Stimulated activated CD4-positive, alpha-beta T cell treated with anti-CD3 and anti-CD28 coated beads, TNF-alpha, amount 100 ng/mL, for 24 hours (primary cell): ENCODE measurements around the gene EMP1.

Source experiments
- DNase-seq, 3 experiments: peaks; one replicate each; pipeline ENCODE4 v3.0.0-alpha.2; 2020; ENCODE audit warnings: low read depth in 3 of 3

Gene EMP1

DNA sequence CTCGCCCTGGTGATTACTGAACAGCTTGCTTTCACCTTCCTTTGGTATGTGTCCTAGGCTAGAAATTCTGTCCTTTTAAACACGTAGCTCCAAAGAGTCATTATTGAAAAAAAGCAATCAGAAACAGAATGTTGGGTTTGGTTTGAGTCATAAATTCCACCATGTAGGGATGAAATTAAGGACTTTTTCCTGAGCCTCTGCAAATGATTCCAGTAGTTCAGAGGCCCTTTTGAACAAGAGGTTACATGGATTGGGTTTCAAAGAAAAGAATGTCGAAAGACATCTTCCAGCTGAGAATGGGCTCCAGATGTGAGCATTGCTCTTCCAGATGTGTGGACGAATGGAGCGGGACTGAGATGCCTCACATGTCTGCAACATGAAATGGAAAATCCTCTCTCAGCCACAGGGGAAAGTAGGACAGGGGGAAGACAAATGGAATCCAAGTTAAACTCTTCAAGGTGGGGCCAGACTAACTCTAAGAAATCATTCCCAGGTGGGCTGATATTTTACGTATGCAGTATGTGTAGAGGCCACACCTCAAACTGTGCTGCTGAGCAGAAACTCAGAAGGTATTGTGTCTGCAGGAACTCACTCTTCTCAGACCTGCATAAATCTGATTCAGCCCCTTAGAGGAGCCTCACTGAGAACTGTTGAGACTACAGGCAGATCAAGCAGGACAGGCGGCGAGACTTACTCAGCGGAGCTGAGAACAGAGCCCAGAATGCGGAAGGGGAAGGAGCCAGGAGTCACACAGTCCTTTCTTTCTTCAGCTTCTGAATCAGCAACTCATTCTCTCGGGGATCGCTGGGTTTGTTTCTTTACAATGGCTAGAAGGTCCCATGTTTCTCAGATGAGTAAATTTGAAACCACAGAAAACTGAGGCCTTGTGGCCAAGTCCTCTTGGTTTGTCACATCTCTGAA lies 23.3 kb upstream of the EMP1 start:
- DNase-seq, result no peak

DNA sequence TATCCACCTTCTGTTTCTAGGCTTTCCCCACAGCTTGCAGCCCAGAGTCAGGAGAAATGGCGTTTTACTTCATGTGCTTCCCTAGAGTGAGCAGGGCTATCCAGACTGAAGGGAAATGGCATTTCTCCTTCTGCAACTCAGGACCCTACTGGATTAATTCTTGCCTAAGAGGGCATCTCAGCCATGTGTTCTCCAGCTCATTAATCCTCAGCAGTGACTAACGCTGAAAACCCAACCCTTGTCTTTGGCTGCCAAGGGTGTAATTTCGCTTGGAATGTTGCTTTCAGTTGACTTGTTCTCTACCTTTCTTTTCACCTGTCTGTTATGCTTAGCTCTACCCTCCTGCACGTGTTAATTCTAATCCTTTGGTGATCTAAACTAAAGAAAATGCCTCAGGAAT lies 21.0 kb upstream of the EMP1 start:
- no peak for DNase-seq

DNA sequence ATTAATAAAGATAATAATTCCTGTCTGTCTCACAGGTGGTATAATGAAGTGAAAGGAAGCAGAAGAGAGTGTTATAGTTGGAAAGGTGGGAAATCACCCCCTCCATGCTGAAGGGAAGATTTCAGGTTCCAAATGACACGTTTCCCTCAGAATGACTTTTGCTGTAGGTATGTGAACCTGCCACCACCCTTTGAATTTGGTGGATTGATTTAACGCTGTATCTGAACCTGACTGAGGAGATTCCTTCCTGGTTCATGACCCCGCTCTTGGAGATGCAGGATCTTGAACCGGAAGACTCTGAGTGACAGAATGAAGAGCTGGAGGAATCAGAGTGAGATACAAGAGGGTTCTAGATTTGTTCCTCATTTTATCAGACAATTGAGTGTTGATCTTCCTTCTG lies 20.3 kb upstream of the EMP1 start:
- DNase-seq, result no peak

DNA sequence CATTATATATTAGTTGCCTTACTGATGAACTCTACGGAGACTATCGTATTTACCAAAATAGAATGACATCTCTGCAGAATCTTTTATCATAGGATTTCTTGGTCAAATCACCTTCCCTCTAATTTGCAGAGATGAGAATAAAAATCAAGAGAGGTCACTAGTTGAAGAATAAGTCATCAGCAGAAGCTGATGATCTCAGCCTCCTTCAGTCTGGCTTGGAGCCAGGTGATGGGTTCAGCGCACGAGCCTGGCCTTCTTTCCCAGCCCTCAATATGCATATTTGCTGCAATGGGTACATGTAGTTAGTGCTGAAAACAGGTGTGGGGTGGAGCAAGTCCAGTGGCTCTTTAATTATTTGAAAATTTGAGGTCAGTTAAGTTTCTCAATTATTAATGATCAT lies 19.2 kb upstream of the EMP1 start:
- no peak for DNase-seq

DNA sequence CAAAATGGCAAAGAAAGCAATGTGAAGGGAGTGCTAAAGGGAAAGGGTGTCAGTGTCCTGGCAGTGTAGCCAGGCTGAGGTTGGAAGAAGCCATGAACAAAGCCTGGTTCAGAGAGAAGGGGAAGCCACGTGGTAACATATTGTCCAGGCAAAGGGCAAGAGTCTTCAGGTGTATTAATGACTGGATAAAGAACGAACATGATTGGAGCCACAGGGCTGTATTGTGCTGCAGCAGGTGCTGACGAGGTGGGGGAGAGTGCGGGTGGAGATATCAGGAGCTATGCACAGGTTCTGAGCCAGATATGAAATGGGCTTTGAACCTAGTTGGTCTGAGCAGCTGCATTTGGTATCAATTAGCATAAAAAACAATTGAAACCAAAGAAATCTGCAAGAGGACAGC lies 18.6 kb upstream of the EMP1 start:
- DNase-seq, result no peak

DNA sequence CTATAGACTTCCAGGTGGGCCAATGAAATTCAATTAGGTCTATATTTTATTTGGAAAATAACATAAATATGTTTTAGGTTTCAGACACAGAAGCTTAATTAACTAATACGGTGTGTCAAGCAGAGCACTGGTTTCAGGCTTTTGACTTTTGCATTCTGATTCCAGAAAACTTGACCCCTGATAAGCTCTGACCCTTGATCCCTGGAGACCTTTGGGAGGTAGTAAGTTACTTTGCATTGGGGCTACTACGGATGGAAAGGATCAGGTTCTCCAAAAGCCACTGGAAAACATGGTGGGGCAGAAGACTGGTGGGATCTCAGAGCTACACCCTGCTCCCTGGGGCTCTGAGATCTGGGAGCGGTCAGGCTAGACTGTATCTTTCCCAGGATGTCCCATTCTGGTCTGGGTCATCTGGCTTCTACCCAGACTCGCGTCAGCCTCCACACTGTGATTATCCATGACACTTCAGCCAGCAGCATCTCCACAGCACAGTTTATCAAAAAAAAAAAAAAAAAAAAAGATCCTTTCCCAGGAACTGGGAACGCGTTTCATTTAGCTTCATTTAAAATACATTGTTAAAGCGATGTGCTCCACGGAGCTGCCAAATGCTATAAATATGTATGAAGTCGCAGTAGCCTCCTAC lies 17.8 kb upstream of the EMP1 start:
- DNase-seq, result no peak

DNA sequence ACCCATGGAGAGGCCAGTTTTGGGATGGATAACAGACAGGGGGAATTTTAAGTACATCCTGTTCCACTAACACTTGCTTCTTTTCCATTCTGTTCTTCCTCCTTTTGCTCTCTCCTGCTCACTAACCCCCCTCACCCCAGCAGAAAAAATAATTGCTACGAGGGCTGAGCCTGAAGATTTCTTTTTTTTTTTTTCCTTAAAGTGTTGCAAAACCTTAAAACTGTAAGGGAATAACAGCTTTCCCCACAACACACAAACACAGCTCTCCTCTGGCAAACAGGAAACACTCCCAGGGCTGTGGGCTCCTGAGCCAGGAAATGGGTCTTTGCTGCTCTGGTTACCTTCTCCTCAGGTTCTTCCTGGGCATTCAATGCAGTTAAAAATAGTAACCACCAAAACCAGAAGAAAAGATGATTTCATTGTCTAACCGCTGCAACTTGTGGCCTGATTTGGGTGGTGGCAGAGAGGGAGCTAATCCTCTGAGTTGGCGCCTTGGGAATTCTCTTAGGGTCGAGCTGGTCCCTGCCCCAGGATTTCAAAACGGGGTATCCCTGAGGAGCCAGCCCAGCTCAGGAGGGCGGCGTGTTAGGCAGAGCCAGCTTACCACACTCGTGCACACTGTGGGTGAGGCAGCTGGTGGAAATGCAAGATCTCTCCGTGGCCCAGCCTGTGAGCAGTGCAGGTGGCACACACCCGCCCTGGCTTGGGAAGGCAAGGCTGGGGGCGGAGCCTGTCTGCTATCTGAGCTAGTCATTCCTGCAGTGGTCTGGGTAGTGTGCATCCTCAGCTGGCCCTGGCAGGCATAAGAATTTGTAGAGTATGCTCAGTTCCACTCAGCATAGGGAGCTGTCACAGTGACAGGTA lies 17.1 kb upstream of the EMP1 start:
- peak; percentile 23 to 68 (median 30) for DNase-seq

DNA sequence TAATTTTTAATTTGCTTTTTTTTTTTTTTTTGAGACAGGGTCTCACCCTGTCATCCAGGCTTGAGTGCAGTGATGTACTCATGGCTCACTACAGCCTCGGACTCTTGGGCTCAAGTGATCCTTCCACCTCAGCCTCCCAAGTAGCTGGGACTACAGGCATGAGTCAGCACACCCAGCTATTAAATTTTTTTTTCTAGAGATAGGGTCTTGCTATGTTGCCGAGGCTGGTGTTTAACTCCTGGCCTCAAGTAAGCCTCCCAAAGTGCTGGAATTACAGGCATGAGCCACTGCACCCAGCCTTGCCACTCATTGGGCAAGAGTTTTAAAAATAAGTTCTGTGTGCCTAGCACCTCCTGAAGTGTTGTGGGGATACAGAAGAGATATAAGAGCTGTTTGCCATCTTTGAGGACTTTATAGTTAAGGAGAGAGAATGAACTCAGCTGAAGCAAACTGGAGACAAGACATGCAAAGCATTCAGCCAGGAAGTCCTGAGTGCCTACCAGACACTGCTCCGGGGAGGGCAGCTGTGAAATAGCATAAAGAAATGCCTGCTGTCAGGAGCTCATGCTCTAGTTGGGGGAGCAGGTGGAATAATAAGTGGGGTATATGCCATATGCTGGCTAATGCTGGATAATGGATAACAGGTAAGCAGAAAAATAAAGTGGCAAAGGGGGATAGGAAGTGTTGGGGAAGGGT lies 15.0 kb upstream of the EMP1 start:
- DNase-seq, result no peak

DNA sequence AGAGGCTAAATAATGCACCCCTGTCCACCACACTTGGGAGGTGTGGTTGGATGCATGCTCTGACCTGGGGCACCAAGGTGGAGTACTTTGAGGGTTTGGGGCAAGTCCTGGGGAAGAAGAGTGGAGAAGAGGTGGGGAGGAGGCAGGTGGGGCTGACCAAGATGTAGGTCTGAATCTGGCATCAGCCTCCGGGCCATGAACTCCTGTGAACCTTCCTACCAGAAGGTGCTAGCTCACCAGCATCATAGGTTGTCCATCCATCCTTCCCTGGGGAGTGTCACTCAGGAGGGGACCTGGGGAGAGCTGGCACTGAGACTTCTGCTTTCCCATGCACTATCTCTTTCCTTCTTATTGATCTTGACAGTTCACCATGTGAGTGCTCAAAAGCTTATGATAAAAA lies 13.6 kb upstream of the EMP1 start:
- DNase-seq, result no peak

DNA sequence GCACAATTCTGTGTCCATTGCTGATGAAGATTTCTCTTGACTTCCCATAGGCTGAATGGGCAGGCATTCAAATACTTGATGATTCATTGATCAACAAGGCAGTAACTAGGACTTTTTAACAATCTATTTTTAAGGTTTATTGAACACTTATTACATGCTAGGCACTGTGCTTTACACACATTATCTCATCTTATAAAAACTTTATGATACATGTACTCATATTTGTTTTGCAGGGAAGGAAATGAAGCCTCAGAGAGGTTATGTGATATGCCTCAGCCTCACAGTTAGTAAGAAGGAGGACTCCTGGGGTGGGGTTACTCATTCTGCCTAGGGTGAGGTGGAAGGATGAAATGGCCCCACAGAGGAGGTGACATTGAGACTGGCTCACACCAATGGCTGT lies 12.9 kb upstream of the EMP1 start:
- DNase-seq, result no peak

DNA sequence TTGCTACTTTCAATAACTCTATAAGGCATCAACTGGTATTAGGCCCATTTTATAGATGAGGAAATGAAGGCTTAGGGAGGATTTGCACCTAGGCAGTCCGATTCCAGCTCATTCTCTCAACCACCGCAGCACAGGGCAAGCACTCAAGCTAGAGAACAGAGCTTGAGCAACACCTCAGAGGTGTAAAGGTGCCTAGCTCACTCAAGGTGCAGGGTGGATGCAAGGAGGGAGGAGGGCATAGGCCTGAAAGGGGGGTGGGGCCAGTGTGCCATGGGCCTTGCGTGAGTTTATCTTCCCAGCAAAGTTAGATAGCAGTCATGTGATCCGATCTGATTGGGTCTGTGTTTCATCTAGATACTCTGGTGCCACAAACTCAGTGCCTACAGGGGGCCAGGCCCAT lies 10.2 kb upstream of the EMP1 start:
- no peak for DNase-seq

DNA sequence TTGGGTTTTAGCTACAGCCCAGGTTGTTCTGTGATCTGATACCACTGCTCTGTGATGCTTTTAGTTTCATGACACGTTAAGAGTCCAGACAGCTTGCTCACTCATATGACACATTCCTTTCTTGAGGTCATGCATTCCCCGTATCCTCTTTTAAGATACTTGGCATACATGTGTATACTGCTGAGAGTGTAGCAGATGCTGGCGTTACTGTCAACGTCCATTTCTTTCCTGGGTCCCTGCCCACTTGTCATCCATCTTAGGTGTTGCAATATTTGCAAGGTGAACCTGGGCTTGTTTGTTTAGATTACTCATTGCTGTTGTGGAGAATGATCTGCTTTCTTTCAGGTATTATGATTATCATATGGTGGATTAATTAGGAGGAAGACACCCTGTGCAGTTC lies 9.1 kb upstream of the EMP1 start:
- DNase-seq, result no peak

DNA sequence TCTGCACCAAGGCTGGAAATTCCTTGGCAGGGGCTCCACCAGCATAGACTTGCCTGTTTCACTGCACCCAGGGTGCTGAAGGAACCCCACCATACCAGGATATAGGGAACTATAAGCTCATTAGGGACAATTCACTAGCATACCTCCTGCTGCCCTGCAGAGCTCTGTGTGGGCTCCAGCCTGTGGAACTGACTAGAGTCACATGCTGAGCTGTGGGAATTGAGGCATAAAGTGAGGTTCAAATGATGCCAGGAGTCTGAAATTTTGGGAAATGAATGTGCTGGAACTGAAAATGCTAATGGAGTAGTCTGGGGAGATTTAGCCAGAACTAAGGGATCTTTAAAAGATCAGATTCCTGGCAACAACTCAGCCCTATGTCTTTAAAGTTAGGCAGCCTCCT lies 7.3 kb upstream of the EMP1 start:
- DNase-seq, result no peak

DNA sequence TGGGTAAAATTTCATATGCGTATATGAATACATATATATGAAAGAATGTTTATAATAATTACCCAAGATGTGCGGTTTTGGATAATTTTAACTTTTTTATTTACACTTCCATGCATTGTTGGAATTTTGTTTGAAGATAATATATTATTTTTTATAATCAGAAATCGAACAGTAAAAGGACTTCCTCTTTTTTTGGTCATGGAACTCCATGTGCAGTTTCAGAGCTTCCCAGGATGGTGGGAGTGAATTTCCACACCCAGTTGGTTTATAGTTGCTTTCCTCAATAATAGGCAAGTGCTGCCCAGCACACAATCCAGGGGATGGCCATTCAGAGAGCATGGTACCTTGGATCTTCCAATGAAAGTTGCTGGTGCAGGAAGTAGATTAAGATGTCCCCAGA lies 6.3 kb upstream of the EMP1 start:
- no peak for DNase-seq

DNA sequence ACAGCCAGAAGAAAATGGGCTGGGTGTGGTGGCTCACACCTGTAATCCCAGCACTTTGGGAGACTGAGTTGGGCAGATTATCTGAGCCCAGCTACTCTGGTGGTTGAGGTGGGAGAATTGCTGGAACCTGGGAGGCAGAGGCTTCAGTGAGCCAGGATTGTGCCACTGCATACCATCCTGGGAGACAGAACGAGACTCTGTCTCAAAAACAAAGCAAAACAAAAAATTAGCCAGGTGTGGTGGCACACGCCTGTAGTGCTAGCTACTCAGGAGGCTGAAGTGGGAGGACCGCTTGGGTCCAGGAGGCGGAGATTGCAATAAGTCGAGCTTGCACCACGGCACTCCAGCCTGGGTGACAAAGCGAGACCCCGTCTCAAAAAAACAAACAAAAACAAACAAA lies 3.8 kb upstream of the EMP1 start:
- DNase-seq, result no peak

DNA sequence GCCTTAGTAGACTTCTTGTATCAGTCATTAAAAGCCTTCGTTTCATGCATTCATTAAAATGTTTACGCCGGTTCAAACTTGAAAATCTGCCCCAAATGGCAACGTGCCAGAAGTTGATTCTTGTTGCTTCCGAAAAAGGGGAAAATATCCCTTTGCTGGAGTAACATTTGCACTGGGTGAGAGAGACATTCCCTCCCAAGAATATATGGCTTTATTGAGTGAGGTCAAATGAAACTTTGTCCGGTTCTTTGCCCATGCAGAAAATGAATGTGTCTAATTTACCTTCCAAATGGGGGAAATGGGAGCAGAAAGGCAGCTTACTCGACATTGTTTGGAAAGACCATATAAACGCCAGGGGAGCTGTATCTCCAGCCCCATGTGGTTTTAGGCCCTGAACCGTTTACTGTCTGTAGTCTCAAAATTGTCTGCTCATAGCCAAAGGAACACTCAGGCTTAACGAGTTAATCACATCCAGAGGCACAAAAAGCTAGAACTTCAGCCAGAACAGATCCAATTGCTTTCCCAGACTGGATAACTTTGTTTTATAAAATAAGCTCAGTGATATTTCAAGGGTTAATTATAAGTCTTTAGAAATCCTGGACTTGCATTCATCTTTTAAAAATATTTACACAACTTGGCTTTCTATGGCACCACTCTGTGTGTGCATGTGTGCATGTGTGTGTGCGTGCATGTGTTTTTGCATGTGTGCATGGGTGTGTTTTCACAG lies 2.9 kb upstream of the EMP1 start:
- DNase-seq, result no peak

DNA sequence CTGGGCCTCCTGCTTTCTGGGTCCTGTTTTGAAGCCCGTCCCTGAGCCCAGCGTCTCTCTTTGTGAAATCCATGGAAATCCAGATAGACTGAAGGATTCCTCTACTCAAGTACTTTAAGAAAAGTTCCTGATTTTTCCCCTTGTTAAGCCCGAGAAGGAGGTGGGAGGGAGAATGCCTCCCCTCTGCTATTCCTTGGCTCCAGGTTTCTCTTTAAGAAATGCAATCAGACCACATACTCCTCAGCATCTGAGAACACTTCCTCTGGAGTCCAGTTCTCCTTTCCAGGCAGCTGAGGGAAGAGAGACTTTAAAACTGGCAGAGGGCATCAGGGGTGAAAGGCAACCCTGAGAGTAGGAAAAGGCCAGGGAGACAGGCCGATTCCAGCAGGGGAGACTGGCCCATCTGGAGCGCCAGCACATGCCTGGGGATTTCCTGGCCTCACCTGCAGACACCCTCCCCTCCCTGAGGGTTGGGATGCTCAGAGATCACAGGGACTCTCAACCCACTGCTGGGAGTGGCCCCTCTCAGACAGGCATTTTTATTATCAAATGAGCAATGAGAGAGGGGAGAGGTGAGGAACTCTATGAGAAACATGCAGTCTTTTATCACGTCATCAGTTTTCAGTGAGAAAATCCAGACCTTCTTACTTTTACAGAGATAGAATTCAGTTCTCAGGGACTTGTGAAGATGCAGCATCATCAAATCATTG lies 2.0 kb upstream of the EMP1 start:
- no peak for DNase-seq

DNA sequence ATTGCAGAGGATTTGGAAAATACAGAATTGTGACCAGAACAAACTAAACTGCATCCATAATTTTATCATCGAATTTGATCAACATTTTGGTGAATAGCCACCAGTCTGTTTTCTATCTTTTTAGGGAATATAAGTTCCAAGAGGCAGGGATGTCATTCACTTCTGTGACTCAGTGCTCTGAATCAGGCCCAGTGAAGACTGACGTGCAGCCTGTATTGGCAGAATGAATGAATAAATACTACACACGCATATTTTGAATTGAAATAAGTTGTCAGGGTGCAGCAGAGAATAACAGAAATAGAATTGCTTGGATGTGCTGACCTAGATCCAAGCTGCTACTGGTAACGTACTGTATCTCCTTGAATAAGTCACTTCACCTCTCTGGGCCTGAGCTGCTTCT lies 1.3 kb upstream of the EMP1 start:
- DNase-seq, result no peak

DNA sequence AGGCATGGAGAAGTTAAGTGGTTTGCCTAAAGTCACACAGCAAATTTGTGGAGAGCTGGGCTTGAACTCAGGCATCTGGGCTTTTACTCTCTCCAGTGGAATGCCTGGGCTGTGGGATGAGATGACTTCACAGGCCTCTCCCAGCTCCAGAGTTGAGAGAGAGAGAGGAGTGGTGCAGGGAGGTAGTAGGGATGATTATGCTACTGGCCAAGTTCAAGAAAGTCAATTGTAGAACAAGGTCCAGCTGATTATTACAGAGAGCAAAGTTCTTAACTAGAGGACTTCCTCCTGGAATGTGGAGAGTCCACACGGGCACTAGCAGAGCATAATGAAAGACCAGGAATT lies 769 bp upstream of the EMP1 start:
- no peak for DNase-seq

DNA sequence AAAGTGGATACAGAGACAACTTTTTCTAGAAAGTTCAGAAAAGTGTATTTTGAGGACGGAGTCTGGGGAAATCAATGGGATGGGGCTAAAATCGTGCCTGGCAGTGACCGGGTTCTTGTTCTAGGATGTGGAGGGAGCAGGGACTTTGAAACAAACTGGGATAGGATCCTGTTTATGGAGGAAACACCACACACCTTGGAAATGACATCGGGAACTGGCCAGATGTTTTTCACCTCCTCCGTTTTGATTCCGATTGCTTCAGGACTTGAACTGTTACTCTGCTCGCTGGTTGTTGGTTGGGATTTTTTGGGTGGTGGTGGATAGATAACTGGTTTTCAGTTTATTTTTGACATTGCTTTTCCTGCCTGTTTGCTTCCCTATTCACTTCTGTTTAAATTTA lies 506 bp downstream of the EMP1 start:
- DNase-seq, result no peak
